ENCODE measurements around the gene PPP1R37.

Gene PPP1R37

GRCh38 chr19:45070861-45071544 is 22.0 kb upstream of the PPP1R37 start:
- no peak for DNase-seq (ENCODE audit: low read depth)

GRCh38 chr19:45071545-45071938 is 21.4 kb upstream of the PPP1R37 start:
- no peak for DNase-seq (ENCODE audit: low read depth)

- DNase-seq (ENCODE audit: low read depth): no peak
Observed at GRCh38 chr19:45071969-45072790, 20.8 kb upstream of the PPP1R37 start.

DNA sequence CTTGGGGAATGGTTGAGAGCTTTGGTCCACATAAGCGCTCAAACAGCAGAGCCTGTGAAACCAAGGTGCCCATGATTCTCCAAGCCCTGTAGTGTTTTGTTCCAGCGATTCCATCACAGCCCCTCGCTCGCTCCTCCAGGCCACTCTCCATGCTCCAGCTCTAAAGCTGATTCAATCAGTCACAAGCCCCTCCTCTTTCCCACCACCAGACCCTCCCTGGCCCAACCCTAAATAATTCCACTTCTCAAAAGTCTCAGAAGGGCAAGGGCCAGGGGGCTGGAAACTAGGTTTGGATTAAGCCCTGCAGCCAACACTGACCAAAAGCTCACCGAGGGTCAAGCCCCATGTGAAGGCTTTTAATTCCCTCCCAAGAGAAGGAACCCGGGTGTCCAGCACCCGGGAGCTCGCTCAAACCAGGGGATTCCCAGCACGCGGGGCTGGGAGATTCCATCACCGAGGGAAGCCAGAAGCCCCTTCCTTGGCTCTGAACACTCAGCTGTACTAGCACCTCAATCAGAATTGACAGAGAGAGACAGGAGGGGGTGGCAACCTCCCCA is 18.2 kb upstream of the PPP1R37 start:
- no peak for DNase-seq (ENCODE audit: low read depth)

DNA sequence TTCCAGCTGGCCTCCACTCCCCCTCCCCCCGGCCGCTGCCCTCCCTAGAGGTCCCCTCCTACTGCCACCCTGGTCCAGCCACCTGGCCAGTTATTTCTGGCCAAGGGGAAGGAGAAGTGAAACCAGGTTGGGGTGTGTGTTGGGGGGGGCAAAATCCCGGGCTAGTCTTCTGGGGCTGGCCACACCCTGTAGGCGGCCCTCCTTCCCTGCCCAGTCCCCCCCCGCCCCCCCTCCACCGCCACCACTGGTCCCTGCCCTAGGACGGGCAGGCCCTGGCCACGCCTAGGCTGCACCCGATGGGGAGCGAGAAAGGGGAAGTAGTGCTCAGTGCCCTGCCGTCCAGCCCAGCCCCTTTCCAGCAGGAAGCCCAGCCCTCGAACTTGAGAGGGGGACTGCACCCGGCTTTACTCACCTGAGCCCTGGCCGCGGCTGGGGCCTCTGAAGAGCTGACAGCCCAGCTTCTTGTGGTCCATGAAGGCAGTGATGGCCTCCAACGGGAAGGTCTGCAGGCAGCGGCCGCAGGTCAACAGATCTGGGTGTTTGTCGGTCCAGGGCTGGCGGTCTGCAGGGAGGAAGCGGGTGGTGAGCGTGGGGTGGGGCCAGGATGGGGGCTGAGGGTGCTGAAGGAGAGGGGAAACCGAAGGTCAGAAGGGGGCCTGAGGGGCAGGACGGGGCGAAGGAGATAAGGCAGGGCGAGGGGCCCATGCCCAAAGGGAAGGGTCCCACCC is 17.5 kb upstream of the PPP1R37 start:
- no peak for DNase-seq (ENCODE audit: low read depth)

DNA sequence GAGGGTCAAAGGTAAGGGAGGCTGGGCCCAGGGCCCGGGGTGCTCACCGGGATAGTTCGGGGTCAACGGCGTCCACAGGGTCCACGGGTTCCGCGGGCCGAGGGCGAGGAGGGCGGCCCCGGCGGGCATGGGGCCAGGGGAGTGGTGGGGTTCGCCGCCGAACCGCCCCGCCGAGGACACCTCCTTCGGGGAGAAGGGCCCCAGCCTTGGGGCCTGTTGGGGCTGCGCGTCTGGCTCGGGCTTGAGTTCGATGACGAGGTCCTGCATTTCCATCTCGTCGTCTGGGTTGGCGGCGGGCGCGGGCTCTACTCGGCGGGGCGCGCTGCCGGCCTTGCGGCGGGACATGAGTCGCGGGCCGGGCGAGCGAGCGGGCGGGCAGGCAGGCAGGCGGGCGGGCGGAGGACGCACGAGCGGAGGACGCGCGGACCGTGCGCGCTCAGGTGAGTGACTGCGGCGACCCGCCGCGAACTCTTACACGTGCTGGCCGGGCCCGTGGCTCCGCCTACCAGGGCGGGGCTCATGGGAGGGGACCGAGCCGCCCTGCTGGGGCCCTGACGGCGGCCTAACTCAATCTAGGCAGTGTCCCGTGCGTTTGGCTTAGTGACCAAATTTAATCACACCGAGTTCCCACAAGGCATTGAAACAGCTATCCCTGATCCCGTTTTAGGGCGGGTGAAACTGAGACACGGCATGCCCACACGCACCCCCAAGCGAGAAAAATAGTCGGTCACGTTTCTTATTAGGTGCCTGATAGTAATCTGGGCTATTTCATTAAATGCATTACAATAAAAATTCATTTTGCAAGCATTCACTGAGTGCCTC is 16.7 kb upstream of the PPP1R37 start, which contains the start of gene ZNF296:
Gene ZNF296, minus strand, starts transcription at position 450 of the 822 bp plus-strand sequence. Its CDS starts 105 bp downstream, at position 345.
- DNase-seq (ENCODE audit: low read depth): peak; percentile 57

DNA sequence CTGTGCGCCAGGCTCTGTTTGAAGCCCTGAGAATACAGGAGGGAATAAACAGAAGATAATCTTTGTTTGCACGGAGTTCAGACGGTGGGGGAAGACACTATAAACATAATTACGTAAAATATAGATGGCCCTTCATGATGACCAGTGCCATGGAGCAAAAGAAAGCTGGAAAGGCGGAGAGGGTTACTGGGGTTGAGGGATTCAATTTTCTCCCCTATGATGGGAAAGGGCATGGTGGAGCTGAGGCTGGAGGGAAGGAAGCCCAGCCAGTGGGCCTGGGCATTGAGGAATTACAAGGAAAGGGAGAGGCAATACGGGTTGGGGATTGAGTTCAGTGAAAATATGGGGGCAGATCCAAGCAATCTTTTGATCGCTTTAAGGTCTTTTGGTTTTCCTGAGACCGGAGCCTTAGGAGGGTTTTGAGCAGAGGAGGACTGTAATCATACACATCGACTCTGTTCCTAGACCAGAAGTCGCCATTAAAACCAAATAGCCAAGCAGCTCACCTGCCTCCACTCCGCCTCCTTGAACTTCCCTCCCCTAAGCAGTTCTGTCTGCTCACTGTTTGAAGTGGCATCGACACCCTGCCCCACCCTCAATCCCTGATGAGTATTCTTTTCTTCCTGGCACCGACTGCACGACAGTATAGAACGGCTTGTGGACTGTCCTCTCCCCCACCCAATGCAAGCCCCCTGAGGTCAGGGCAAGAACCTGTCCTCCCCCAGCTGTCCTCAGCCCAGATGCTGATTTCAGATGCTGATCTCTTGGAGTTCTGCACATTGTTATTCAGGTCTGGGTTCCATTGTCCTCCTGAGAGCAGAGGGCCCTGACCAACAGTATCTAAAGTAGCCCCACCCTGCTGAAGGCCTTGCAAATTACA is 15.9 kb upstream of the PPP1R37 start:
- no peak for DNase-seq (ENCODE audit: low read depth)

GRCh38 chr19:45078390-45079062 is 14.5 kb upstream of the PPP1R37 start:
- no peak for DNase-seq (ENCODE audit: low read depth)

DNA sequence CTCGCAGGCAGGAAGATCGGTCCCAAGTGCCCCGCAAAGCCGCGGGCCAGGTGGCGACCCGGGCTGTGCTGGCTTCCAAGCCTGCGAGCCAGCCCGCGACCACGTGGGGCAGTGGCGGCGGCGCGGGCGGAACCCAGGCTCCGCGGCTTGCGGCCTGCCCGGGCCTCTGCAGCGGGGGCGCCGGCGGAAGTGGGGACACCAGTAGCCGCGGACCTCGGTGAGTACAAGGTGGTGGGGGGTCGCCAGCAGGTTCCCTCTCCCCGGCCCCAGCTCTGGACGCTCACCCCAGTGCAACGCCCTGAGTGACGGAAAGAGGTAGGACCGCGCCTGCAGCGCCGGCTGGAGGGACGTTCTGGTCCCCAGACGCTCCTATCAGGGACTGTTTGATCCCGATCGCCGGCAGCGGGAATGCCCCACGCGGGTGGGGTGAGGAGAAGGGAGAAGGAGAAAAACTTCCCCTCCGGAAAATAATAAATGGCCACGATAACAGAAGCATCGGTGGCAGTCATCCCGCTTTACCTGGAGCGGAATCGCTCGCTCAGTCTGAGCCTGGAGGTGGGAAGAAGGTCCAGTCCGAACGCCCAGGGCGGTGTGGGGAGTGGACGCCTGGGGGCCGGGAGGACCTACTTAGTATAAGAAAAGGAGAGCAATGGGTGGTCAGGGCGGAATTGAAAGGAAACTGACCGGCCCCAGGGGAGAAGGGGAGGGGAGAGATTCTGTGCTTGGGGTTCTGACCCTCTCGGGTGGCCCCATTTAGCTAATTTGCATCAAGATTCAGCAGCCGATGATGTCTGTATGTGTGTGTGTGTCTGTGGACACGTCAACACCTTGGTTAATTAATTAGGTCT is 13.7 kb upstream of the PPP1R37 start, which contains the start of gene GEMIN7:
Gene GEMIN7, plus strand, starts transcription at position 198 of the 848 bp plus-strand sequence. CDS start 10,855 bp downstream, outside the sequence.
- peak; percentile 65 for DNase-seq (ENCODE audit: low read depth)

DNA sequence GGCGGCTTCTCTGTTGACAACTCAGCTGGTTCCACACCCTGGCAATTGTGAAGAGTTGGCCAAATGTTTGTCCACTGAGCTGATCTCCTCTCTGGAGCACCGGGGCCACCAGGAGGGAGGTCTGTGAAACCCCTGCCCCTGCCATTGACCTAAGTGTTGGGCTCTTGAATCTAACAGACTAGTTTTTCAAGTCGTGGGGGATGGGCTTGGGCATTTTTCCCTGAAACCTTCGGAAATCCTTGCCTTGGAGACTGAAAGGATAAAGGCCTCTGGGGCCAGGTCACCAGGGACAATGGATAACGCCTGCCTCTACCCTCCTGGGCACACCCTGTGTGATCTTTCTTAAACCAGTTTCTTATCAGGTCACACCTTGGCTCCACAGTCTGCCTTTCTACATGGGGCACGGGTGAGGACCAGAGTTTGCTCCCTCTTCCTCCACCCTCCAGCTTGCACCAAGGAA is 13.0 kb upstream of the PPP1R37 start:
- DNase-seq (ENCODE audit: low read depth): no peak

DNA sequence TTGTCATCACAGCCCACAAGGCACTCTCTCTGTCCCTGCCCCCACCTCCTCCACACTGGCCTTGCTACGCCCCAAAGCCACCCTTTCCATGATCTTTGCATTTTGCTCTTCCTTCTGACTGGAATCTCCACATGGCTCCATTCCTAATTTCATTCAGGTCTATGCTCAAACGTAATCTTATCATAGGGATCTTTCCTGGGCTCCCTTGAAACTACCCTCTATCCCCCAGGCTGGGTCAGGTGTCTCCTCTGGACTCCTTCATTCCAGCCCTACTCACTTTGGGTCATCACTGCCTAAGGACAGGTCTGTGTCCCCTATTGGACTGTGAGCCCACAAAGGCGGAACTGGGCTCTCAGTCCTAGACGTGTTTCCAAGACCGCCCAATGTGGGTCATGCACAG is 10.8 kb upstream of the PPP1R37 start:
- no peak for DNase-seq (ENCODE audit: low read depth)

DNA sequence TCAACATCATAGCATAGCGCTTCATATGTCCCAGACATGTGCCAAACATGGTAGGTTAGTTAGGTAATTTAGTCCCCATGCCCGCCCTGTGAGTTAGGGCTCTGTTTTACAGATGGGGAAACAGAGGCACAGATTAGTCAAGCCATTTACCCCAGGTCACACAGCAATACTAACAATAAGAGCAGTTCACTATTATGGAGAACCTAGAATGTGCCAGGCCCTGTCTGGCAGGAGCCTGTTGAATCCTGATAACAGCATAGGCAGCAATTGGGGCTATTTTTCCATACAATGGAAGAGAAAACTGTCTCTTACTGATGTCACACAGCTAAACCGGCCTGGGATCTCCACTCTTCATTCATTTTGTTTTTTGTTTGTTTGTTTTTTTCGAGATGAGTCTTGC is 6.5 kb upstream of the PPP1R37 start:
- DNase-seq (ENCODE audit: low read depth): no peak

- DNase-seq (ENCODE audit: low read depth): no peak
Observed at GRCh38 chr19:45087531-45087930, 5.4 kb upstream of the PPP1R37 start.

- no peak for DNase-seq (ENCODE audit: low read depth)
Observed at GRCh38 chr19:45090034-45090433, 2.9 kb upstream of the PPP1R37 start.

- no peak for DNase-seq (ENCODE audit: low read depth)
Observed at GRCh38 chr19:45090606-45091005, 2.4 kb upstream of the PPP1R37 start.

DNA sequence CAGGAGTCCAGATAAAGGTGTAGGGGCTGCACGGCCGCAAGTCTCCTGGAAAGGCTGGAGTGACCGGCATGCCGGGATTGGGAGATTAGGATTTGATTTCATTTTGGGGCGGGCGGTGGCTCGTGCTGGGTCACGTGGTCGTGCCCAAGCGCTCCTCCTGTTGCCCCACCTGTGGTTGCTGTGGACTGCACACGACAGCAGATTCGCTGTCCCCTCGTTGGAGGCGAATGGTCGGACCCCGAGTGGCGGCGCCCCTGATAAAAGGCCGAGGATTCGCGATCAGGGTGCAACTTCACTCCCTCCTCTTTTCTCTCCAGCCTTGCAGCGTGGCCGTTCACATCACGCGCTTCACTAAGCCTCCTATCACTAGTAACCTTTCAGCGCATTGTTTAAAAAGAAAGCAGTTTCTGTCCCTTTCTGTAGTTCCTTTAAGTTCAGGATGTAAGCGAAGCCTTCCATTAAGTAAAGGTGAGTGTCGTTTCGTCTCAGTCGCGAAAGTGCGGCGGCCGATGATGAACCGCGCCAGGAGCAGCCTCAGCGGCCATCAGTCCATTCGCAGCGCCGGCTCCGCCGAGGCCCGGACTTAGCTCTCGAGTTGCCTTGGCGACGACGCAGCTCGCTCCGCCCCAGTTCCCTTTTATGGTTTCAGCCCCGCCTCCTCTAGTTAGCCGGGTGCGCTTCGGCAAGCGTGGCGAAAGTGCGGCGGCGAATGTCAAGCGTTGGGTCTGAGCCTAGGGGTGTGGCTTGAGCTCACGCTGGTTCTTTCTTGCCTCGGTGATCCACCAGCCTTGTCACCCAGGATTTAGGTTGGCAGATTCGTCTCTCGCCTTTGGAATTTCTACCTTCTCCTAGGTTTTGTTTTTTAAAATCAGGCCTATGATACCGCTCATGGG is 1.7 kb upstream of the PPP1R37 start:
- peak; percentile 95 for DNase-seq (ENCODE audit: low read depth)

- DNase-seq (ENCODE audit: low read depth): no peak
Observed at GRCh38 chr19:45094137-45094536, 1.2 kb downstream of the PPP1R37 start.

- no peak for DNase-seq (ENCODE audit: low read depth)
Observed at GRCh38 chr19:45094707-45095106, 1.7 kb downstream of the PPP1R37 start.

Data from T follicular helper cell (primary cell).